HEK293T (cell line): ENCODE results near the gene NRTN.

ENCODE experiments used
- ARNT ChIP-seq: fragments of 450-650 bp; IDR thresholded peaks from 2 replicates; pipeline ENCODE4 v1.6.1; 2017; ENCODE audit warnings: mild to moderate bottlenecking
- BHLHE40 ChIP-seq: fragments of 450-650 bp; IDR thresholded peaks from 2 replicates; pipeline ENCODE4 v1.6.1; 2016; ENCODE audit warnings: mild to moderate bottlenecking, moderate library complexity, borderline replicate concordance
- FOXM1 ChIP-seq: fragments of 450-650 bp; IDR thresholded peaks from 2 replicates; pipeline ENCODE4 v1.6.1; 2017; ENCODE audit warnings: mild to moderate bottlenecking, borderline replicate concordance
- HDGF ChIP-seq: fragments of 450-650 bp; IDR thresholded peaks from 2 replicates; pipeline ENCODE4 v1.6.1; 2017; ENCODE audit warnings: antibody characterized with exemption, borderline replicate concordance
- LEF1 ChIP-seq: fragments of 450-650 bp; IDR thresholded peaks from 2 replicates; pipeline ENCODE4 v1.6.1; 2017; ENCODE audit warnings: mild to moderate bottlenecking, borderline replicate concordance
- SP1 ChIP-seq: fragments of 450-650 bp; IDR thresholded peaks from 2 replicates; pipeline ENCODE4 v1.6.1; 2017
- ZNF384 ChIP-seq: fragments of 450-650 bp; IDR thresholded peaks from 2 replicates; pipeline ENCODE4 v1.6.1; 2016

DNA sequence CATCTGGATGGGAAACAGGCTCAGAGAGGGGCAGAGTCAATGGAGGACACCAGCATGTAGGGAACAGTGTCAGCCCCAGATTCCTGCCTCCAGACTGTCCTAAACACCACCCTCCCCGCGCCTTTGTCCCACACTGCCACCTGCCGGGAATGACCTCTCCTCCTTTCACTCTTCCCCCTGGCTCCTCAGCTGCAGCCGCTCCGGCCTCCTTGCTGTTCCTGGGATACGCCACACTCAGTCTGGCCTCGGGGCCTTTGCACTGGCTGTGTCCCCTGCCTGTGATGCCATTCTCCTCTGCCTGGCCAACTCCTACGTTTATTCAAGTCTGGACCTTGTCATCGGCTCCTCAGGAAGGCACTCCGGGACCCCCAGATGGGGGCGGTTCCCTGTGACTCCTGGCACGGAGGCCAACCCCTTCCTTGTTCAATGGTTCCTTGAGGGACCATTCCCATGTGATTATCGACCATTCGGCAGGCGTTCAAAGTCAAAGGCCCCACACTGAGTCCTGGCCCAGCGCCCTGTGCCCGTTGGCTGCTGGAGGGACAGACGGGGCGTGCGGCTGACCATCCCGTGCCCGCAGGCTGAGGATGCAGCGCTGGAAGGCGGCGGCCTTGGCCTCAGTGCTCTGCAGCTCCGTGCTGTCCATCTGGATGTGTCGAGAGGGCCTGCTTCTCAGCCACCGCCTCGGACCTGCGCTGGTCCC is 18.9 kb downstream of the NRTN start:
- no peak for TF ChIP-seq LEF1
- TF ChIP-seq BHLHE40, result no peak
- no peak for TF ChIP-seq SP1
- TF ChIP-seq ZNF384, result no peak
- TF ChIP-seq ARNT, result no peak
- no peak for TF ChIP-seq HDGF
- no peak for TF ChIP-seq FOXM1
